Stimulated activated CD4-positive, alpha-beta T cell treated with anti-CD3 and anti-CD28 coated beads, Interleukin-2, amount 100 ng/mL, for 24 hours (primary cell): ENCODE measurements around the gene ELAVL1.

Experiments
- DNase-seq, 2 donors: peaks; one replicate each; pipeline ENCODE4 v3.0.0-alpha.2; 2020

The ELAVL1 gene

DNA sequence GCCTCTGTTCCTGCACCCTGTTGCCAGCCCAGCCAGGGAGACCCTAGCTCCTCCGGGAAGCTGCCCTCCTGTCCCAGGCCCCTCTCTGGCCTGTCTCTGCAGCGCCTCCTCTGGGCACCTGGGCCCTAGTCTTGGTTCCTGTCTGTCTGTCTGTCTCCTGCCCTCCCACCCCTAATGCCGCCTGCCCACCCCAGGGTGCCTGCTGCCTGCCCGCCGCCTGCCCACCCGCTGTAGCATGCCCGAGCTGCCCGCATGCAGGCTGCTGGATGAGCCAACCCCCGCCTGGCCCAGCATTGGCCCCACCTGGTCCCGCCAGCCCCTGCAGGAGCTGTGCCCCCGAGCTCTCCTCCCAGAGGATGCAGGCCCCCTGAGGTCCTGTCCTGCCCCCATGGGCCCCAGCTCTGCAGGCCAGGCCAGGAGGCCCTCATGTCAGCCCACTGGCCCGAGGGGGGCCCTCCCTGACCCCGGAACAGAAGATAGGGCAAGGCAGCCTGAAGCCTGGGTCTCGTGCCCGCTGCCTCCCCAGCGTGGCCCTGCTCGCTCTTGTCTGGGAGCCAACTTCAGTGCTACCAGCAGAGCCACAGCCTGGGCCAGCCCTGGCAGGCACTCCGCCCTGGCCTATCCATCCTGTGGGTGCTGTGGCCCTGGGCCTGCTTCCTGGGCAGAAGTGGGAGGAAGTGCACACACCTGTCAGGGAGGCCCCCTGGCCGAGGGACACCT is 96.5 kb downstream of the ELAVL1 start:
- no peak for DNase-seq
